Keratinocyte (primary cell): ENCODE results near the gene TRIM28. TPM values are rescaled to one million over a fixed set of nuclear protein-coding genes. Genes with fewer than 3 reads are reported as not detected.
A peak's percentile ranks its signal among the peaks of the same experiment; 100 is the strongest.

Source experiments
- DNase-seq: peaks from one replicate; pipeline ENCODE4 v3.0.0-alpha.2; 2011; ENCODE audit warnings: low read depth, missing footprints, low spot score
- FAIRE-seq: peaks from 2 replicates; lab custom pipeline; 2011; peaks lifted over from hg19 to GRCh38; lab: Jason Lieb, UNC
- H2AFZ ChIP-seq: 2 replicates; pipeline ENCODE4 v1.6.0; 2012; ENCODE audit warnings: low read length, control low read depth, inconsistent platforms; ENCODE audit not compliant: control insufficient read depth
- H3K27ac ChIP-seq: 2 replicates; pipeline ENCODE4 v1.5.1; 2011; ENCODE audit warnings: low read length; ENCODE audit not compliant: control insufficient read depth, insufficient read depth
- H3K27me3 ChIP-seq: 3 replicates; pipeline ENCODE4 v1.6.0; 2011; ENCODE audit warnings: low read length; ENCODE audit not compliant: control insufficient read depth, insufficient read depth; ENCODE audit errors: extremely low read depth
- H3K36me3 ChIP-seq, 2 experiments: 2 replicates in 1 of 2; 3 replicates in 1 of 2; pipeline ENCODE4 v1.5.1; 2011; ENCODE audit warnings: low read length in 2 of 2, mild to moderate bottlenecking in 1 of 2; ENCODE audit not compliant: control insufficient read depth in 2 of 2, insufficient read depth in 2 of 2; ENCODE audit errors: extremely low read depth in 1 of 2
- H3K4me1 ChIP-seq: 3 replicates; pipeline ENCODE4 v1.5.1; 2011; ENCODE audit warnings: low read length; ENCODE audit not compliant: control insufficient read depth, insufficient read depth; ENCODE audit errors: extremely low read depth
- H3K4me2 ChIP-seq: 3 replicates; pipeline ENCODE4 v1.6.0; 2011; ENCODE audit warnings: low read depth, low read length; ENCODE audit not compliant: control insufficient read depth, insufficient read depth; ENCODE audit errors: extremely low read depth
- H3K4me3 ChIP-seq, 3 experiments: fragments of 200-600 bp in 1 of 3; sonication (generic) in 1 of 3; 2 replicates in 2 of 3; 3 replicates in 1 of 3; pipeline ENCODE4 v1.5.1; 2011 to 2016; ENCODE audit warnings: low read length in 3 of 3, mild to moderate bottlenecking in 3 of 3, control low read depth in 2 of 3, inconsistent platforms in 1 of 3, low read depth in 1 of 3, mixed read lengths in 1 of 3, mixed run types in 1 of 3, moderate library complexity in 1 of 3; ENCODE audit not compliant: control insufficient read depth in 2 of 3, insufficient read depth in 2 of 3; ENCODE audit errors: extremely low read depth in 1 of 3
- H3K79me2 ChIP-seq: 2 replicates; pipeline ENCODE4 v1.6.0; 2012; ENCODE audit warnings: low read length; ENCODE audit not compliant: control insufficient read depth, insufficient read depth
- H3K9ac ChIP-seq: 3 replicates; pipeline ENCODE4 v1.6.0; 2011; ENCODE audit warnings: low read length; ENCODE audit not compliant: control insufficient read depth, insufficient read depth; ENCODE audit errors: extremely low read depth
- H3K9me1 ChIP-seq: 3 replicates; pipeline ENCODE4 v1.6.0; 2011; ENCODE audit warnings: low read length; ENCODE audit not compliant: control insufficient read depth, insufficient read depth; ENCODE audit errors: extremely low read depth
- H3K9me3 ChIP-seq: 2 replicates; pipeline ENCODE4 v1.5.1; 2012; ENCODE audit warnings: low read depth, low read length; ENCODE audit not compliant: control insufficient read depth
- H4K20me1 ChIP-seq: 3 replicates; pipeline ENCODE4 v1.6.0; 2011; ENCODE audit warnings: low read length; ENCODE audit not compliant: control insufficient read depth, insufficient read depth; ENCODE audit errors: extremely low read depth
- CTCF ChIP-seq, 3 experiments: IDR thresholded peaks in 1 of 3; conservative IDR thresholded peaks in 1 of 3; optimal IDR thresholded peaks in 1 of 3; 2 replicates in 2 of 3; 3 replicates in 1 of 3; pipeline versions ENCODE3 to v1.5.1; 2011; ENCODE audit warnings: low read length in 3 of 3, mild to moderate bottlenecking in 3 of 3, moderate library complexity in 2 of 3, control low read depth in 1 of 3, inconsistent platforms in 1 of 3; ENCODE audit not compliant: insufficient read depth in 2 of 3; ENCODE audit errors: extremely low read depth in 1 of 3
- EZH2 ChIP-seq: IDR thresholded peaks from one replicate; pipeline ENCODE4 v1.6.1; 2012; ENCODE audit warnings: inconsistent platforms, mild to moderate bottlenecking, low read length, moderate library complexity
- dilution Hi-C: fragments of 300-500 bp; cut with MboI; formaldehyde crosslinking; loops from one replicate; pipeline ENCODE4 v1.7.0; 2020; ENCODE audit warnings: low sequenced_read_pairs; ENCODE audit not compliant: extremely low pct_ligation_motif_present
- polyA plus RNA-seq, 5 experiments: library from polyadenylated mRNA; depleted of rRNA in 3 of 5; stranded (reverse) in 3 of 5; stranded (forward) in 1 of 5; unstranded in 1 of 5; fragments of >200 nt; gene quantifications; 1 replicate in 1 of 5; 2 replicates in 3 of 5; 3 replicates in 1 of 5; pipeline versions ENCODE4 v1.2.1 to v1.2.3, GENCODE V29; 2011 to 2012; ENCODE audit warnings: missing spikeins in 2 of 5, low read depth in 1 of 5, low replicate concordance in 1 of 5

Gene TRIM28
- polyA plus RNA-seq, 1 donor (not counting 4 experiments of a cell fraction or from before 2014, with no cell fraction given), result 290 TPM

GRCh38 chr19:58559275-58560006 is 15.6 kb downstream of the TRIM28 start:
- dilution Hi-C loops, result no loop called here
- Histone ChIP-seq H3K4me3 (peak overlapping the region; percentile 75 to 95 (median 92)), H4K20me1 (no peaks in the 10 kb centered on the region), H3K79me2 (peaks cover 32% of the 10 kb centered on the region), H3K9me1 (no peaks in the 10 kb centered on the region), H3K4me2 (peak overlapping the region; percentile 98), H3K4me1 (peaks cover 40% of the 10 kb centered on the region), H3K9me3 (no peaks in the 10 kb centered on the region), H3K27ac (peak overlapping the region; percentile 96), H3K9ac (peak overlapping the region; percentile 98), H3K36me3 (peaks cover 13 to 17% of the 10 kb centered on the region in 2 experiments), H2AFZ (peak overlapping the region; percentile 90), H3K27me3 (peaks cover 4% of the 10 kb centered on the region)
- TF ChIP-seq EZH2 (no peak), CTCF (optimal IDR thresholded peaks at IDR 0.05 in 1 of 3, IDR thresholded peaks at IDR 0.05 in 1 of 3, conservative IDR thresholded peaks at IDR 0.05 in 1 of 3; ENCODE audit: extremely low read depth in 1 of 3, insufficient read depth in 2 of 3, low read length in 3 of 3) (no peak)
- DNase-seq, result no peak
- FAIRE-seq, result peak; percentile 77

- Histone ChIP-seq H3K4me2 (peak overlapping the region; percentile 98), H2AFZ (no peak overlapping the region)
- FAIRE-seq, result no peak
These were observed 16.4 kb downstream of the TRIM28 start for GRCh38 chr19:58560007-58560887.

More at GRCh38 chr19:58560007-58560887, 16.4 kb downstream of the TRIM28 start:
- TF ChIP-seq EZH2 (no peak), CTCF (optimal IDR thresholded peaks at IDR 0.05 in 1 of 3, IDR thresholded peaks at IDR 0.05 in 1 of 3, conservative IDR thresholded peaks at IDR 0.05 in 1 of 3; ENCODE audit: extremely low read depth in 1 of 3, insufficient read depth in 2 of 3, low read length in 3 of 3) (no peak)
- DNase-seq, result no peak
- H3K9me1 ChIP-seq, result no peaks in the 10 kb centered on the region
- dilution Hi-C loops, result no loop called here
- H3K9me3 ChIP-seq, result no peaks in the 10 kb centered on the region
- H3K4me1 ChIP-seq, result peaks cover 38% of the 10 kb centered on the region
- H3K27ac ChIP-seq, result peak overlapping the region; percentile 96
- peaks cover 27% of the 10 kb centered on the region for H3K79me2 ChIP-seq
- peaks cover 4% of the 10 kb centered on the region for H3K27me3 ChIP-seq
- peak overlapping the region; percentile 98 for H3K9ac ChIP-seq
- H3K36me3 ChIP-seq, result peaks cover 12 to 17% of the 10 kb centered on the region in 2 experiments
- no peaks in the 10 kb centered on the region for H4K20me1 ChIP-seq
- peak overlapping the region; percentile 75 to 95 (median 92) for H3K4me3 ChIP-seq
